8988T (cell line): ENCODE measurements around the gene MCC.

Source experiments
- DNase-seq: peaks from one replicate; pipeline ENCODE4 v3.0.0; 2011

The MCC gene

DNA sequence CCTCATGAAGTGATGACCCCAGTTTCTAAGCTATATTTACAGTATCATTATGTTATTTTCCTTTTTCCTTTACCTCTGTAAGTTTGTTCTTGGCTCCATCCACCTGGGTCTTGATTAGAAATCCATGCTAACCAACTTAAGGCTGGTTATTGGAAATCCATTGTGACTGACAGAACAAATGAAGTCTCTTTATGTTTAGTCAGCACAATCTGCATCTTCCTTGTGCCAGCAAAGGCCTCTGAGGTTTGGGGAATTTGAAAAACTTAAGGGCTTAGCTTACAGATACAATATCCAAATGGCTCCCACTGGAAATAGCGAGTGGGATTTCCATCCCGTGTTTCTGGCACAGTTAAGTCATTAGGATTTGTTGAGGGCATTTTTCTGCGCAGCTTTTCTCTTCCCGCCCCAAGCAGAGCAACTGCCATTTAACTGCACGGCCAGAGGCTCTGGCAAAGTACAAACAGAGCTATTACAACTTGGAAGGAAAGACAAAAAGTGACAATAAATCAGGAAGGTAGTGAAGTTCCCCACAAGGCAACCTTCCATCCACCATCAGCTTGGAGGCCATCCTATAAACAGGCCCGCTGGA is 447.5 kb downstream of the MCC start:
- no peak for DNase-seq

DNA sequence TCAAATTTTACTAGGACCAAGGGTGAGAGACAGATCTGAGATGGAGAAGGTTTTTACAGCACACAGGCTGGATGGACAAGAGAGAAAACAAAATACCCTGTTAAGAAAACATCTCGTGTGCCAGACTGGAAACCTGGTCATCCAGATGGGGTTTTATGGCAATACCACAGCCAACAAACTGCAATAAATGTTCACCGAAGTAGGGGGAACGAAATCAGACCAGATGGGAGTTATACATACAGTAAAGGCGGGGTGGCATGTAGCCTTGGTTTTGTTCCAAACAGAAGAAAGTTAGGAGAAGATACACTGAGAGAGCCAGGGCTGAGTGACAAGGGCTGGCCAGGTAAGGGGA is 448.3 kb downstream of the MCC start:
- no peak for DNase-seq

DNA sequence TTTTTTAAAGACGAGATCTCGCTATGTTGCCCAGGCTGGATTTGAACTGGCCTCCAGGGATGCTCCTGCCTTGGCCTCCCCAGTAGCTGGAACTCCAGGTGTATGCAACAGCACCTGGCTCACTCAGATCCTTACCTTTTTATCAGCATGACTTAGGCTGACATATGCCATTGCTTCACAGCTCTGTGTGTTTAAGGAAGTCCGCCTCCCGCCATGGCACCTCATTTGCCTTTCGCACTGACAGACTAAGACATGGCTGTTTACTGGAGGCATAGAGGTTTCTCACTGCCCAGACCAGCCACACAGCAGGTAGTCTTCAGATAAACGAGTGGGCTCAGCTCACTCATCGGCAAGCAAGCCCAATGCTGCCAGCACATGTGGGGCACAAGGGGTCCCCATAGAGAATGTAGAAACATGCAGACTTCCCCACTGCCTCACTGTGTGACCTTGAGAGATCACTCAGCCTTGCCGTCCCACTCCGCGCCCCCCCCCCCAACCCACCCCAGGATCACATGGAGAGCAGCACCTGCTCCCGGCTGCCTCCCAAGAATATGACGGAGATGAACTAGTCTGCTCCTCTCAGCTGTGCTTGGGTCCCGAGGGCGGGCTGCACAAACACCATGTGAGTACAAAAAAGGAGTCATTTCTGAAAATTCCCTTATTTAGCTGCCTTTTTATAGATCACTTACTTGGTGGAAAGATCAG is 448.9 kb downstream of the MCC start:
- DNase-seq = no peak

DNA sequence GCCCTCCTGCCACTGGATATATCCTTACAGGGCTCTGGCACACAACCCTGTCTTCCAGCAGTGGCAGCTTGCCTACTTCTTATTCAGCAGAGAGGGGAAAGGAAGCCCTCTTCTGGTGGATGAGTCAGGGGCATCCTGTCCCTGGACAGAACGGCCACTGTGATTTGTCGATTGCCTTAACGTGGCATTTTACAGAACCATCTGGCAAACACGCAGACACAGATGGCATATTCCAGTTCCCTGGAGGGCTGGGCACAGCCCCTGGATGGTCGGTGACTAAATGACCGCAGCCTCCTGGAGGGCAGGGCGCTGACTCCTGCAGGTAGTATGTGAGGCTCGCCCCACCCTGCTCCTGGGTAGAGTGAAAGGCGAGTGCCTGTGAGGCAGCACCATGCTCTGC is 449.5 kb downstream of the MCC start:
- DNase-seq = no peak

DNA sequence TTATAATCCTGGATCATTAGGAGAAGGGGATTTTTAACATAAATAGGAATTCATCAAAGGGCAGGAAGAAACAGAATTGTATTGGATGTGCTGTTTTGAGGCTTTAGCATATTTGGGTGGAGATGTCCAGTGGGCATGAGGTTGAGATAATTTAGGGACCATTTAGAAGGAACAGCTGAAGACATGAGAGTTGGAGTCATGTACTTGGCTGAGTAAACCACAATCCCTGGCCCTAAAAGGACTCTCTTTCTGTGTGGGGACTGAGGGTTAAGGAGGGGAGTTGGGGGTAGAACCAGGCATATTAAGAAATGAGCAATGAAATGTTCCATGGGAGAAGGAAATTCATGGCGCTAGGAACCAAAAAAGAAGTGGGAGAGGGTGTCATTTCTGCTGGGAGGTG is 450.1 kb downstream of the MCC start:
- no peak for DNase-seq

DNA sequence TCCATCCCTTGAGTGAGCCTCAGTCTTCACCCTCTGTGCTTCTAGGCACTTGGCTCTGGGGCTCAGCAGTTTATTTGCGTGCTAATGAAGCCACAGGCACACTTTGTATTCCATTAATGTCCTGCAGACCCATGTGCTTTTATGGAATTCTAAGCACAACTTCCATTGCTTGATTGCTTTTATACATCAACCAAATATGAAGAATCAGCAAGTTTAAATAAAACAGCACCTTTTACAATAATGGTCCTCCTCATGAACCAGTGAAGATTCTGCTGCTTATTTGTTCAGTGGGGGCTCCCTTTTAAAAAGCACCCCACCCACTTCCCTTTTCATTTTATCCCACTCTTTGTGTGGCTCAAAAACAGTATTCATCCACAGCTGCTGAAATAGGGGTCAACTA is 451.4 kb downstream of the MCC start:
- DNase-seq = no peak

DNA sequence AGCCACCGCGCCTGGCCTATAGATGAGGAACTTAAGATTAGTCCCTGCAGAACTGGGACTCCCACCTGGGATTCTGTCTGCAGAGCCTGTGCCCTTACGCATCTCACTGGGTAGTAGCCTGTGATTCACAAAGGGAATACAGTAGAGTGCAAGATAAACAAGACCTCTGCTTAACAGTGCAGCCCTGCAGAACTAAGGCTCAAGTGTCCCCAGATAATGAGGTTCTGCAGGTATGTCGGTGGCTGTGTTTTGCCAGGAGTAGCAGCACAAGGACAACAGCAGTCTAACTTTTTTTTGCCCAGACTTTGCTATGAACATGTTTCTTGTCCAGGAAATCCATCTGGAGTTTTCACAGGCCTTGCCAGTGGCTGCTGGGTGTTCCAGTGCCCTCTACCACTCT is 451.9 kb downstream of the MCC start:
- no peak for DNase-seq

DNA sequence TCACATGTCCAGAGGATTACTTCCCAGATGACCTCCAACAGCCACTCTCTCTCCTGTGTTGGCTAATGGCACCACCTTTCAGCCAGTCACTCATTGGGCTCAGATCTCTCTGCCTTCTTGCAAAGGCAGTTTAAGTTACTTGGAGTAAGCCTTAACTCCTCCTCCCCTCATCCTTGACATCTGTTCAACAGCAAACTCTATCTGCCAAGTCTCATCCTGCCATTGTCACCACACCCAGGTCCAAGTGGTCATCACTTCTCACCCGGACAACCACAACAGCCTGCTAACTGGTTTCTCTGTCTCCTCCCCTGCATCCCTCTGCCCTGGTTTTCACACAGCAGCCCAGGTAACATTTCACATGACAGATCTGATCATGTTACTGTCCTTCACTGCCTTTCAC is 453.2 kb downstream of the MCC start:
- no peak for DNase-seq

DNA sequence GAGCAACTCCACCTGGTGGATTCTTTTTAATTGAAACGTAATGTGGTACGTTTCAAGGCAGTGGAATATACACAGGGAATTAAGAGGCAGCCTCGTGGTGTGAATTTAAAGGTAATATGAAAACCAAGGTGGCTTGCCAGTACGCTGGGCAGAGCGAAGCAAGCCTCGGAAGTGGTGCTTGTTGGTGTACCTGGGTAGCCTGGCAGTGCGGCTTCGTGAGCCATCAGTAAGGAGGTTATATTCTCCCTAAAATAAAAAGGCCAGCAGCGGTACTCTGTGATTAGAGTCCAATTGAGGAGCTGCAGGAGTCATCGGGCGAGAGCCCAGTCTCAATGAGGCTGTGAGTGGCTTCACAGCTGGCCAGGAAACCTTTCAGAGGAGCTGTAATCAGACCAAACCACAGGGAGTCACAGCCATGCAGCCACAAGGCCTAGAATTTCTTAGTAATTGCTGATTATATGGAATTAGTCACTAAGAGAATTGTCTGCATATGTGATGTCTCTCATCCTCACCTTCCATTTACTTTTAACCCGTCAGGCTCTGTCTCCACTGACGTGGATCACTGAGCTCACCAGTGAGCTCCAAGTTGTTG is 454.0 kb downstream of the MCC start:
- DNase-seq = no peak

DNA sequence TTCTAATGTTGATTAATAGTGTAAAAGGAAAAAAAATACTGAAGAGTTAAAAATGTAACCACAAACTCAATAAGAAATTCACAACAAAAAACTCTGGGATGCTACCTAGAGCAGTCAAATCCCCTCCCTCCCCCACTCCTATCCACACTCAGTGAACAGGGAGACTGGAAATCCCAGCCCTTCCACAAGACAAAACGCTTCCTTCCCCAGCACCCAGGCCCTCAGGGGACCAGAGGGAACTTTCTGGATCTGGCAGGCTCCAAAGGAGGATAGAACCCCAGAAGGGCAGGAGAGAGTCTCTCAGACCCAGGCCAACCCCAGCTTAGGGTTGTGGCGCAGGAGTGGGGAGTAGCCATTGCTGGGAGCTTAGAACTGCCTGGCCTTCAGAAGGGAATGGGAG is 456.7 kb downstream of the MCC start:
- DNase-seq = no peak

DNA sequence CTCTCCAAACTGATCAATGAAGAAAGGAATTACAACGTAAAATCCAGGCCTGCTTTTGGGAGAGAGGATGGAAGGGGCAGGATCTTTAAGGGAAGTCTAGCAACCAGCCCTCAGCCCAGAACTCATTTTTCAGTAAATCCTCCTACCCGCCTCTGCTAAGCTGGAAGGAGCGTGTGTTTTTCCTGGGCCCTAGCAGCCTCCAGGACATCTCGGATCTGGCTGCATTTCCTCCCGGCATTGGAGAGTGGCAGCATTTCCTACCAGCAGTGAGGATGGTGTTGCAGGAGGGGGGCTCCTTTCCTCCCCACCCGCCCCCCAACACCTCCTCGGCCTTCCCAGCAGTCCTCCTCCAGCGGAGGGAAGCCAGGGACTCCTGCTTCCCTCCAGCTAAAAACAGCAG is 457.1 kb downstream of the MCC start:
- DNase-seq = no peak

DNA sequence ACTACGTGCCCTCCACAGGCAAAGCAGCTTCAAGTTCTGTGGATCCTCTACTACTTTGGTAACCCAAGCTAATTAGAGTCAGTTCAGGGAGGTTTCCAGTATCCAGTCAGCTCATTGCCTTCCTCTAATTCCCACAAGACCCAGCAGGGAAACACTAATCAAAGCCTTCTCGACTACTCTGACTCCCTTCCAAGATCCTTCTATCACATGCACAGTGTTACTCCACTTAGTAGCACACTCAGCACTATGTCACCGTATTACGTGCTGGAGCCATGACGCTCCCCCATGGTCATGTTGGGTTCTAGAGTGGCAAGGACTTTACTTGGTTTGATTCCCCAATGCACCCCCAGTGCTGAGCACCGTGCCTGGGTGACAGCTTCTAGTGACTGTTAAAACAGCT is 458.6 kb downstream of the MCC start:
- no peak for DNase-seq

DNA sequence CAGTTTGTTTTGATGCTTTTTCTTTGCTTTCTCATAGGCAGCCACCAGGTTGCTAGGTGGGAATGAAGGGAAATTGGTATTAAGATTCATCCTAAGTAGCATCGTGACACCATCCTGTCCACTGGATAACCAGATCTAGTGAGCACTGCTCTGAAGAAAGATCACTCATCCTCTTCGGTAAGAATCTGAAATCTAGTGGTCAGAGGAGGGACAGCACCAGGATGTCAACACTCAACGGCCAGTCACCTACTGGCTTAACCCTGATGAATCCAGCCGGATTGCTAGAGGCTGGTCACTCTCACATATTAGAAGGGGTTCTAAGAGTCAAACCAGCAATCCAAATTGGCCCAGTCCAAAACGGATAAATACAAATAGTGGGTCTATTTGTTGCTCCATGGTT is 460.8 kb downstream of the MCC start:
- no peak for DNase-seq

DNA sequence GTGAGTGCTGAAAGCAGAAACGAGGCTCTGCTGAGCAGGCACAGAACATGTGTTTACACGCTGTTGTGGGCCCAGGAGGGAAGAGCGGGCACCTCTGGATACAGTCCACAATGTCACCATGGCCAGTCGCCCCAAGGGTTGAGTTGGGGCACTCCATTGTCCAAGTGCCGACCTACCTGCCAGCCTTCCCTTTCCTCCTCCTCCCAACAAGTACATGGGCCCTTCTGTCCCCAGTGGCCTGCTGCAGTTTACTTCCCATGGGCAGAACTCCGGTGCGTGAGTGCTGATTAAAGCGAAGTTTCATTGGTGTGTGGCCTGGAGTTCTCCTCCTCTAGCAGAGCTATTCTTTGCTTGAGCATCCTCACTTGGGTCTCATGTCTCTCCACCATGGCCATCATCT is 461.2 kb downstream of the MCC start:
- no peak for DNase-seq

DNA sequence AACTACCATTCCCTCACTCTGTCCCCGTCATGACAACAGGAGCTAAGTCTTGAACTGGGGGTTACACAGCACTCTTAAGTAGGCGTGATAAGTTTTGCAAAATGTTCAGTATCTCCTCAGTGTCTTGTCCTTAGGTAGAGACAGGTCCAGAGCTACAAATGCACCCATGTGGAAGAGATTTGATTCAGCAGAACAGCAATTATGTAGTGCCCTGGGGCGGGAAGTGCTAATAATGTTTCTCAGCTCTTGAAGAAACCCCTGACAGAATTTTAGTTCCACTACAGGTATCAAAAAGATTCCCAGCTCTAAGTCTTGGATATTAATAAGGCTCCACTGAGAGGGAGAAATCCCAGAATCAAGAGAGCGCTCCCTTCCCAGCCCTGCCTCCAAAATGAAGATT is 462.0 kb downstream of the MCC start:
- no peak for DNase-seq

DNA sequence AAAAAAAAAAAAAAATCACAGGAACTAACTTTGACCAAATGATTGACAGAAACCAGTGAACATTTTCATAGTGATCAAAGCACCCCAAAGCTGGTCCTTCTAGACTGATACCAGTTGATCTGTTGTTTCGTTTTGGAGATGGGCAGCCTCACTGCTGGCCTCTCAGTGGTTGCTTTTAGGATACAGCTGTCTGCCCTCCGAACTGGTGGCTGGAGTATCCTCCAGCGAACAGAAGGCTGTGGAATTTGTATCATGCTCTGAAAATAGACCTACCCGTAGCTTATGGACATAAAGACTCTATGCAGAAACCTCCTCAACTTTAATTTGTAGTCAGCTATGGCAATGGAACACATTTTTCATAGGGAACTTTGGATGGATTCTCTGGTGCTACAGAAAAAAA is 462.7 kb downstream of the MCC start:
- no peak for DNase-seq

DNA sequence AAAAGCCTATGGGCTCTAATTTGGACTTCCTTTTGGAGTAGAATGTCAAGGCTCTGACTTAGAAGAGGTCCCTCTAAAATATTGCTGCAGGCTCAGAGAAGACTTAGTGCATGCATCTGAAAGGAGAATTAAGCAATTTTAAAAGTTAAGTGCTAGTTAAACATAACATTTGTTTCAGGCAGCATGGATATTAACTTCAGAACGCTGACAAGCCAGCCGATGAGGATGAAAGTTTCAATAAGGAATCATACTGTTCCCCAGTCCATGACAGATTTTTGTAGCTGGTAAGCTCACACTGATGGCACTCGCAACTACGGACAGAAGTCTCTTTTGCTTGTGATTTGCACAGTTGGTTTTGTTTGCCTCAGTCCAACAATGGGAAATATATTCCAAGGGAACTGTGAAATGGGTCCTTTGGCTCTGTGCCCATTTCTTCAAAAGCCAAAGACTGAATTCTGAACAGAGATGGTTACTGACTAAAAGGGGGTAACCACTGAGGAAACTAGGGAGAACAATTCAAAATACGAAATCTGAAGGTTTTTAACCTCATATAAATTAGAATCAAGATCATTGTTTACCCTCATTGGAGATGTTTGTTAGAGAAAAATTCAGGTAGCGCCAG is 464.1 kb downstream of the MCC start:
- no peak for DNase-seq

DNA sequence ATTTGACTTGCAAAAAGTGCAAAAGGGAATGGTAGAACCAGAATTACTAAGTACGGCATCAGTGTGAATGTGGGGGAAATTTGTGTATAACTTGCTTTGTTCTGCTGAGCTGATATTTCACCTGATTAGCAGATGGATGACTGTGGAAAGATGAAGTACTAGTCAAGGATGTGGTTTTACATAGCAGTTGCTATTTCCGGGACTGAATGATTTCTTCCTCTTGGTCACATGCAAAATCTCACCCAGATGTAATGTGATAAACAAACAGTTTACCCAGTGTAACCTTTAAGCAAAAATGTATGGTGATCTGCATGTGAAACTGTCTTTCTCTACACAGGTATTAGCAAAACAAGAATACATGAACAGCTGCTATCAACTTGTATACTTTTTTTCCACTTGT is 465.6 kb downstream of the MCC start:
- no peak for DNase-seq

DNA sequence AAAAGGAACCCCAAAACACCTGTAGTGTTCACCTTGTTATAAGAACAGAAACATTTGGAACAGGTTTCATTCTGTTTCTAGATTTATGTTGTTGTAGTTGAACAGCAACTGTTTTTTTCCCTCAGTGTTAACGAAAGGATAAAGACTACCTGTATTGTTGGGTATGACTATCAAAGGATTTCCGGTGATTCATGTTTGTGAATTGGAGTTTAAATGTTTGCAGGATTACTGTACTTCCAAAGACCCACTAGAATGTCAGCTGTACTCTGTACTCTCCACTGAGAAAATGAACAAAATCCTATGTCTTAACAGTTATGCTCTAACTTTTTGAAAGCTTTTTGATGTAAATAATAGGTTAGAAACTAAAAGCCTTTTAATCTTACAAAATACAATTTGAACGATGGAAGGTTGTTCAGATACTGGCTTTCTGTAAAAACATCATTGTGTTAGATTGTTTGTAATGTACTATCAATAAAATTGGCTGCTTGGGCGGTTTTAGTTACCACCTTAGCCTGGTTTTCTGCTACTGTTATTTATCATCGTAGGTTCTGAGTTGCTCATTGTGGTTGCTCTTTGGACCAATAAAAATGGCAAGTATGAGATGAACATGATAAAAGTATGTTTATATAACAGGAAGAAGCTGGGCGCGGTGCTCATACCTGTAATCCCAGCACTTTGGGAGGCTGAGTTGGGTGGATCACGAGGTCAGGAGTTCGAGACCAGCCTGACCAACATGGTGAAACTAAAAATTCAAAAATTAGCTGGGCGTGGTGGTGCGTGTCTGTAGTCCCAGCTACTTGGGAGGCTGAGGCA is 467.6 kb downstream of the MCC start:
- no peak for DNase-seq

DNA sequence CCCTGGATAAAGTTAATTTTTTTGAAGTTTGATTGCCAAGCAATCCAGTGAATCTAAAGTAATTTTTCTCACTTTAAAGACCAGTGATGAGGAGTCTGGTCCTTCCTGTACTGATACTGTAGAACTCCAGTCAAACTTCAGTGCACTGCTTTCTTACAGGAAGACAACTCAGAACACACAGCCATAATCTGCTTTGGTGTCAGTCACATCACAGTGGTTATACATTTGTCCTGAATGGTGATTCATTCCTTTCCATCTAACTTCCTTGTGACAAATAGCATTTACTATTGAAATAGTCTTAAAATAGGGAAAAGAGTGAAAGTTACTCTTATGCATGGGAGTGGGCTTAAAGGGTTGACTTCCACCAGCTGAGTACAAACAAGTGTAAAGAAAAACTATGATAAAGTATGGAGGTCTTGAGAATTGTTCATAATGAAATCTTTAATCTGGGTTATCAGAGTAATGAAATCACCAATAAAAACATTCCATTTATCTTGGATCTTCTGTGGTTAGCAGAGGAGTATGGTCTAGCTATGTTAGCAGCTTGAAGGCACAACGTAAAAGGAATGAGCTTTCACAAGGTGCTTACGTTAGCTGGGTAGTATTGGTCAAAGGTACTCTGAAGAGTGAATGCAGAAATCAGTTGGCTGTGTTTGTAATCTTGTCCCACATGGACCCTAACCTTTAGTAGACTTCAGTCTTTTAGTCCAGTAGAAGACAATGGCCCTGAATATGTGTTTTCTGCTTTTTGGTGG is 470.2 kb downstream of the MCC start:
- DNase-seq = no peak

DNA sequence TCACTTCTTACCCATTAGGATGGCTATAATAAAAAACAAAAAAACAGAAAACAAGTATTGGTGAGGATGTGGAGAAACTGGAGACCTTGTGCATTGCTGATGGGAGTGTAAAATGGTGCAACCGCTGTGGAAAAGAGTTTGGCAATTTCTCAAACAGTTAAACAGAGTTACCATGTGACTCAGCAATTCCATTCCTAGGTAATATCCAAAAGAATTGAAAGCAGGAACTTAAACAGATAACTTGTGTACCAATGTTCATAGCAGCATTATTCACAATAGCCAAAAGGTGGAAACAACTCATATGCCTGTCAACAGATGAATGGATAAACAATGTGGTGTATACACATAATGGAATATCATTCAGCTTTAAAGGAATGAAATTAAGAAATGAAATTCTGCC is 482.8 kb downstream of the MCC start:
- no peak for DNase-seq

DNA sequence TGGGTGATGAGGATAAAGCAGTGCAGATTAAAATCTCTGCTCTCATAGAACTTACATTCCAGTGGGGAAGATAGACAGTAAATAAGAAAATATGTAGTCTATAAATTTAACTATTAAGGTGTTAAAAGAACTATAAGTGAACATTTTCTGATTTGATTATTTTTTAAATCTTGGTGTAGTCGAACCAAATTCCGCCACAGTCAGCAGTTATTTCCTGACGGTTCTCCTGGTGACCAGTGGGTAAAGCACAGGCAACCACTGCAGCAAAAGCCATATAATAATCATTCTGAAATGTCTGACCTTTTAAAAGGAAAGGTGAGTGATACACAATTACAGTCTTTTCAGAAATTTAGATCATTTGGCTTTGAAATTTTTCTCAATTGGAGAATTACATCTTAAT is 484.5 kb downstream of the MCC start:
- DNase-seq = no peak

DNA sequence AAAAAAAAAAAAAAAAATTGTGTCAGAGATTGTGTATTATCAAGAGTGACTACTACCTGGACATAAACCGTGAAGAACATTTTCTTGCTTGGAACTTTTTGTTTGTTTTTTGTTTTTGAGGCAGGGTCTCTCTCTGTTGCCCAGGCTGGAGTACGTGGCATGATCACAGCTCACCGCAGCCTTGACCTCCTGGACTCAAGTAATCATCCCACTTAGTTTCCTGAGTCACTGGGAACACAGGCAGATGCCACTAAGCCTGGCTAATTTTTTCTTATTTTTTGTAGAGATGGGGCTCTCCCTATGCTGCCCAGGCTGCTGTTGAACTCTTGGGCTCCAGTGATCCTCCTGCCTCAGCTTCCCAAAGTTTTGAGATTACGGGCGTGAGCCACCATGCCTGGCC is 485.8 kb downstream of the MCC start:
- DNase-seq = no peak
